KMS-11 (cell line): Measurements from ENCODE around the gene SLC2A1.

ENCODE experiments used
- H2AFZ ChIP-seq: fragments of 200-600 bp; sonication (generic); 2 replicates; pipeline ENCODE4 v1.6.1; 2016; ENCODE audit warnings: antibody characterized with exemption, mixed run types, low read depth
- H3K27ac ChIP-seq: fragments of 200-600 bp; sonication (generic); 2 replicates; pipeline ENCODE4 v1.6.1; 2016; ENCODE audit warnings: mild to moderate bottlenecking, mixed run types
- H3K27me3 ChIP-seq: fragments of 200-600 bp; sonication (generic); 2 replicates; pipeline ENCODE4 v1.6.1; 2017; ENCODE audit warnings: mild to moderate bottlenecking, low read depth, mixed run types, moderate library complexity; ENCODE audit not compliant: insufficient read depth
- H3K36me3 ChIP-seq: fragments of 200-600 bp; sonication (generic); 2 replicates; pipeline ENCODE4 v1.6.1; 2017; ENCODE audit warnings: mild to moderate bottlenecking, mixed run types; ENCODE audit not compliant: insufficient read depth
- H3K4me1 ChIP-seq: fragments of 200-600 bp; sonication (generic); 2 replicates; pipeline ENCODE4 v1.6.1; 2016; ENCODE audit warnings: mild to moderate bottlenecking, low read depth, mixed run types; ENCODE audit not compliant: poor library complexity, severe bottlenecking
- H3K4me2 ChIP-seq: fragments of 200-600 bp; sonication (generic); 2 replicates; pipeline ENCODE4 v1.7.0; 2016; ENCODE audit warnings: mild to moderate bottlenecking, mixed run types
- H3K4me3 ChIP-seq: fragments of 200-600 bp; sonication (generic); IDR thresholded peaks from 2 replicates; pipeline ENCODE4 v1.6.1; 2017; ENCODE audit warnings: low read depth, low read length, mixed read lengths; ENCODE audit not compliant: insufficient read depth
- H3K79me2 ChIP-seq: fragments of 200-600 bp; sonication (generic); 2 replicates; pipeline ENCODE4 v1.6.1; 2016; ENCODE audit warnings: low read depth, mixed run types; ENCODE audit not compliant: insufficient read depth
- H3K9ac ChIP-seq: fragments of 200-600 bp; sonication (generic); 2 replicates; pipeline ENCODE4 v1.6.1; 2016; ENCODE audit warnings: mild to moderate bottlenecking, mixed run types
- H4K20me1 ChIP-seq: fragments of 200-600 bp; sonication (generic); 2 replicates; pipeline ENCODE4 v1.6.1; 2016; ENCODE audit warnings: mild to moderate bottlenecking, mixed run types; ENCODE audit not compliant: insufficient read depth
- TF ChIP-seq, protein P1 (sequence below): fragments of 200-600 bp; sonication (generic); conservative IDR thresholded peaks from 2 replicates; pipeline ENCODE4 v1.6.1; 2017; ENCODE audit warnings: low read depth, mild to moderate bottlenecking, antibody characterized with exemption, low read length, moderate library complexity, mixed read lengths

Gene SLC2A1

DNA sequence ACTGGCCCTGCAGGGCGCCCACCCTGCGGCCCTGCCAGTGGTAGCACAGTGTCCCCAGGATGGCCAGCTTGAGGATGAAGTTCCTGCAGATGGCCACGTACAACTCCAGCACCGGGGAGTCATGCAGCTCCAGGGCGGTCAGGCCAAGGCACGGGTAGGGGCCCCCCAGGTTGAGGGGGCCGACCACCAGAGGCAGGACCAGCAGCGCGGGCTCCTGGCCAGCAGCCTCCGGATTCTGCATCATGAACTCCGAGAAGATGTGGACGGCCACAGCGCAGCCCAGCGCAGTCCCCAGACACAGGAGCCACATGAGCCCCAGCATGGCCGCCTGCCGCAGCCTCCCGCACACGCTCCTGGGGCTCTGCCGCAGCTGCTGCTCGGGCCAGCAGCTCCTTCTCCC, 71.3 kb downstream of the SLC2A1 start:
- H3K9ac ChIP-seq = no peak overlapping the region
- no peak overlapping the region for H3K4me2 ChIP-seq
- H4K20me1 ChIP-seq = no peaks in the 10 kb centered on the region
- no peaks in the 10 kb centered on the region for H3K27me3 ChIP-seq
- H2AFZ ChIP-seq = no peak overlapping the region
- TF ChIP-seq, protein P1, sequence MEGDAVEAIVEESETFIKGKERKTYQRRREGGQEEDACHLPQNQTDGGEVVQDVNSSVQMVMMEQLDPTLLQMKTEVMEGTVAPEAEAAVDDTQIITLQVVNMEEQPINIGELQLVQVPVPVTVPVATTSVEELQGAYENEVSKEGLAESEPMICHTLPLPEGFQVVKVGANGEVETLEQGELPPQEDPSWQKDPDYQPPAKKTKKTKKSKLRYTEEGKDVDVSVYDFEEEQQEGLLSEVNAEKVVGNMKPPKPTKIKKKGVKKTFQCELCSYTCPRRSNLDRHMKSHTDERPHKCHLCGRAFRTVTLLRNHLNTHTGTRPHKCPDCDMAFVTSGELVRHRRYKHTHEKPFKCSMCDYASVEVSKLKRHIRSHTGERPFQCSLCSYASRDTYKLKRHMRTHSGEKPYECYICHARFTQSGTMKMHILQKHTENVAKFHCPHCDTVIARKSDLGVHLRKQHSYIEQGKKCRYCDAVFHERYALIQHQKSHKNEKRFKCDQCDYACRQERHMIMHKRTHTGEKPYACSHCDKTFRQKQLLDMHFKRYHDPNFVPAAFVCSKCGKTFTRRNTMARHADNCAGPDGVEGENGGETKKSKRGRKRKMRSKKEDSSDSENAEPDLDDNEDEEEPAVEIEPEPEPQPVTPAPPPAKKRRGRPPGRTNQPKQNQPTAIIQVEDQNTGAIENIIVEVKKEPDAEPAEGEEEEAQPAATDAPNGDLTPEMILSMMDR = no peak
- H3K27ac ChIP-seq = no peak overlapping the region
- no peaks in the 10 kb centered on the region for H3K36me3 ChIP-seq
- no peaks in the 10 kb centered on the region for H3K4me1 ChIP-seq
- no peaks in the 10 kb centered on the region for H3K79me2 ChIP-seq
- no peak overlapping the region for H3K4me3 ChIP-seq

DNA sequence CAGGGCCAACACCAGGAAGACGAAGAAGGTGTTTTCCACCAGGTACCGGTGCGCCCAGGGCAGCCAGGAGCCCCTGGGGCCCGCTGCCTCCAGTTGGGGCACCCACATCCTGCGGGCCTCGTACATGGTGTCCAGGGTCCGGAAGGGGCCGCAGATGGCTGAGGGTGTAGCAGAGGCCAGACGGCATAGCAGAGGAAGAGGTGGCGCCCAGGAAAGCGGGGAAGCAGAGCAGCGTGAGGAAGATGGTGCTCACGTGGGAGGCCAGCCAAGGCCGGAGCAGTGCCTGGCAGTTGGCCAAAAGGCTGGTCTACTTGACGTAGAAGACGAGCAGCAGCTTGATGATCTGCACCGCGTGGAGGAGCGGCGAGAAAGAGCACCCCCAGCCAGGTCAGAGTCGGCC, 71.9 kb downstream of the SLC2A1 start:
- no peaks in the 10 kb centered on the region for H3K4me1 ChIP-seq
- no peaks in the 10 kb centered on the region for H3K79me2 ChIP-seq
- no peak overlapping the region for H3K27ac ChIP-seq
- TF ChIP-seq, protein P1 = no peak
- no peak overlapping the region for H3K4me2 ChIP-seq
- no peak overlapping the region for H3K9ac ChIP-seq
- H2AFZ ChIP-seq = no peak overlapping the region
- no peaks in the 10 kb centered on the region for H3K36me3 ChIP-seq
- no peak overlapping the region for H3K4me3 ChIP-seq
- H3K27me3 ChIP-seq = no peaks in the 10 kb centered on the region
- no peaks in the 10 kb centered on the region for H4K20me1 ChIP-seq

DNA sequence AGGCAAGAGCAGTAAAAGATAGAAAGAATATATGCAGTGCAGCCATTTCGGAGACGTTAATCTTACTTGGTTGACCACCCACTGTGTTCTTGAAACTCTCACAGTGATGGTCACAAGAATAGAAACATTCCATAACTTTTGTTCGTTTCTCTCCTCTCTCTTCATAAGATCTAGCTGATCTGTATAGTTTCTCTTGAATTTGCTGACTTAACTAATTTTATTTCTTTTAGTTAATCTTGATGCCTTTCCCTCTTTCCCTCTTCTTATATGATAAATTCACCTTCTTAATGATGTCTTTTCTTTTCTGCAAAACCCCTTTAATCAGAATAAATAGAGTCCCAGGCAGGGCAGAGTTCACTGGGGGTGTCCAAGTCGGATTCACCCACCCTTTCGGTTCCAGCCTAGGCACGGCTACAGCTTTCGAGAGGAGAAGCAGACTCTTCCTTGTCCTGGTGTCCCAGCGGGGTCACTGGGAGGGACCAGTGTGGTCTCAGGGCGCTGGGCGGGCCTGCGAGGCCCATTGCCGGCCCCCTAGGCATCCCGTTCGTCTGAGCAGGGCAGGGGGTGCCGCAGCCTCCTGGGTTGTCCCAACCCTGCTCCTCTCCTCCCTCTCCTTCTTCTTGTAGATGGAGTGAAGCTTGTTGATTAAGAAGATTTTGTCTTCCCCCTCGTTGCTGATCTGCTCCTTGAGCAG, 72.5 kb downstream of the SLC2A1 start:
- Histone ChIP-seq H3K27me3 (no peaks in the 10 kb centered on the region), H3K79me2 (no peaks in the 10 kb centered on the region), H3K36me3 (no peaks in the 10 kb centered on the region), H3K4me1 (no peaks in the 10 kb centered on the region), H3K9ac (no peak overlapping the region), H3K27ac (no peak overlapping the region), H3K4me3 (no peak overlapping the region), H3K4me2 (no peak overlapping the region), H2AFZ (no peak overlapping the region), H4K20me1 (no peaks in the 10 kb centered on the region)
- TF ChIP-seq, protein P1 = no peak

DNA sequence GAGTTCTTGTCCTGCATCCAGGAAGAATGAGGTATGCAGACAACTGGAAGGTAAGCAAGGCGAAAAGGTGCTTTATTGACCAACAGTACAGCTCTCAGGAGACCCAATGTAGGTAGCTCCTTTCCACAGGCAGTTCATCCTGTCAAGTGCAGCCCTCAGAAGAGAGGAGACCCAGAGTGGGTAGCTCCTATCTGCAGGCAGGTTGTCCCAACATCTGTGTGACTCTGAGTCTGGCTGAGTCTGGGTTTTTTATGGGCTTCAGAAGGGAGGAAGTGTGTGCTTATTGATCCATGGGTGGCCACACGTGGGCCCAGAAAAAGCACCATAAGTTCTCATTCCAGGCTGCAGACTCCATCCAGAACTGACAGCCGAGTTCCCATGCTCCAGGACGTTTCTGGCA, 78.3 kb downstream of the SLC2A1 start:
- no peak overlapping the region for H3K4me3 ChIP-seq
- no peak overlapping the region for H3K4me2 ChIP-seq
- no peaks in the 10 kb centered on the region for H3K79me2 ChIP-seq
- no peak overlapping the region for H3K27ac ChIP-seq
- H3K36me3 ChIP-seq = no peaks in the 10 kb centered on the region
- no peaks in the 10 kb centered on the region for H4K20me1 ChIP-seq
- H3K4me1 ChIP-seq = no peaks in the 10 kb centered on the region
- H3K9ac ChIP-seq = no peak overlapping the region
- no peaks in the 10 kb centered on the region for H3K27me3 ChIP-seq
- no peak overlapping the region for H2AFZ ChIP-seq
- TF ChIP-seq, protein P1 = no peak
